Right renal pelvis (tissue), 4 donors: ENCODE results near the gene MYO5B. TPM values are rescaled to one million over a fixed set of nuclear protein-coding genes. Genes with fewer than 3 reads are reported as not detected.
"Not testable (repeated sequence)": the region's sequence is repeated elsewhere in the genome, so short reads cannot be mapped to it uniquely, and the experiment has no call there.

Source experiments
- DNase-seq, 4 donors: peaks; one replicate each; pipeline ENCODE4 v3.0.0-alpha.2; 2013; ENCODE audit warnings: low read depth in 4 of 4, low spot score in 3 of 4, missing footprints in 1 of 4
- polyA plus RNA-seq, 4 donors: library from polyadenylated mRNA; unstranded; fragments of 120-200 nt; gene quantifications; one replicate each; pipeline ENCODE4 v1.2.1, GENCODE V29; 2013; ENCODE audit not compliant: insufficient read length in 4 of 4

The MYO5B gene
- polyA plus RNA-seq, 4 donors = 25.8 to 33.4 (median 27.5) TPM

DNA sequence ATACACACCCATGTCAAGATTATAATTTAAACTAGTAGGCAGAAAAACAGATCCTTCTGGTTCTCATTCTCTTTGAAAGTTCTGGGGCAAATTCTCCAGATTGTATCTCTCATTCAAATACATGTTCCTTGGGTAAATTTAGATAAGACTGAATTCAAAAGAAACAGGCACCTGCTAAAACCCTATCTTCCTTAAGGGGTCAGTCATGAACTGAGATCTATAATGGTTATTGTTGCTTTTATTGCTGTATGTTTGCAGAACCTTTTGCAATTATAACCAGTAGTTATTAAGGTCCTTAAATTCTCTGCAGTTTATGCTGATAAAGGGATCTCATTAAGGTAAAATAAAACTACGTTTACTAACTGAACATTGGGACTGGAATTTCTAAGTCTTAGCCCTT, 83.5 kb downstream of the MYO5B start:
- DNase-seq = no peak

DNA sequence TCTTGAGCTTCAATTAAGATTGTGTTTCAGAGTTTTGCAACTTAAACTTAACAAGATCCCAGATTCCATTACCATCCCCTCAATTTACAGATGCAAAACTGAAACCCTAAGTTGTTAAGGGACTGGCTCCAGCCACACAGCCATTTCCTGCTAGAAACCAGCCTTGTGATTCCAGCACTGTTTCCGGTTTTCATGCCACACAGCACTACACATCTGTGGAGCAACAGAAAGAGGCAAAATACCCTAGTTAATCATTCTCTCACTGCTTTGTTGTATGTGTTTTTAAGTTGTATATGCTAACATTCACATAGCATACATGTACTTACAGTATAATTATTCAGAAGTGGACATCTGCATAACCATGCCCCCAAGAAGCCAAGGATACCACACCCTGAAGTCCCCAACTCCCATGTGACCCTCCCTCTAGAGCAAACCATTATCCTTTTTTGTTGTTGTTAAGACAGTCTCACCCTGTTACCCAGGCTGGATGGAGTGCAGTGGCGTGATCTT, 87.4 kb downstream of the MYO5B start:
- DNase-seq = no peak

DNA sequence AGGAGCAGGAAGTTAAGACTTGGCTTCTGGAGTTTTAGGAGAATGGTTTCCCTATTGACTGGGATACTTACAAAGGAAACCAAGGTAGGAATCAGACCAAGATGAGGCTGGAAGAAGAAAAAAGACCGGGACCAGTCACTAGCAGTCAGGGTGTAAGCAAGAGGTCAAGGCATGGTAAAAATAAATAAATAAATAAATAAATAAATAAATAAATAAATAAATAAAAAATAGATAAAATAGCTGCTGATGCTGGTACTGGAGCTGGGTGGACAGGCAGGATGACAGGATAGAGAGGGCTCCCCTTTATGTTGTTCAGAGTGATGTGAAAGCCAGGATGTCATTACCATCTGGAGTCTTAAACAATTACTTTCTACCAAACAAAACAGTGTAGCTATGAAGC, 89.9 kb downstream of the MYO5B start:
- no peak for DNase-seq

DNA sequence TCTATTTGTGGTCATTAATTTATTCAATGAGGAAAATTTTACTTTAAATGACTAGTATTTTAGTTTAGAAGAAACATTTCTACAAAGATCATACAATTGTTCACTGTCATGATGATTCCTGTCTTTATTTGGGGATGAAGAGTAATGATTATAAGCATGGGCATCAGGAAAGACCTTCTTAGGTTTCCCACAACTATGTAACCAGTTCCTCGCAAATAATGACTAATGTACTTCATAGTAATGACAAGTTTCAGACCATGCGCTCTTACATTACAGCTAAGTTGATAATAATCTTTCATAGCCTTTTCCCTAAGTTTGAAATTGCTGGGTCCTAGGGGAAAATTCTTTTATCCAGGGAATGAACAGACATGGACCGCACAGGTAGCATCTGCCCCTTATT, 90.5 kb downstream of the MYO5B start:
- DNase-seq = no peak

DNA sequence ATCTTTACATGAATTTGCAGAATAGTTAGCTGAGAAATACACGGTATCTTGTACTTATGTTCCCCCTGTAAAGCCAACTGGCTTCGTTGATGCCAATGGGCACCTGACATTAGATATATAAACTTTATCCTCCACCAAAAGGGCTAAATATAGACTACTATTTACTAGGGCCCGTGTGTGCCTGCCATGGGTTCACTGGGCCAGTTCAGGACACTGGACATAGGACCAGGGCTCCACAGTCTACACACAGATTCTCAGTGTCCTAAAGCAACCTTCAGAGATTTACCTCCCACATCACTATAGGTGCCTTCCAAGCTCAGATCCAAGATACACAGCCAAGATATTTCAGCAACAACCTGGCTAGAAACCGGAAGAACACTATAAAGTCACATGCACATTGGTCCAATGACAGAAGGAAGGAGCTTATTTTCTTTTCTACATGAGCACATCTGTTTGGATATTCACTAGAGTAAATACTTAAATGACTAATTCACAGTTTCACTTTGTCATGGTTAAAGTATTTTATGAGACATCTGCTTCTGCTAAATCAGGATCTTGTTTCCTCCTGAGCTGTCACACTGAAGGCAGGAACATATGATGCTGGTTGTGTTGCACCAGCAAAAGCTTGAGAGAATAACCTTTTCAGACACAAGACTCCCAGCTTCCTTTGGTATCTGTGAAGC, 95.1 kb downstream of the MYO5B start:
- DNase-seq = no peak

DNA sequence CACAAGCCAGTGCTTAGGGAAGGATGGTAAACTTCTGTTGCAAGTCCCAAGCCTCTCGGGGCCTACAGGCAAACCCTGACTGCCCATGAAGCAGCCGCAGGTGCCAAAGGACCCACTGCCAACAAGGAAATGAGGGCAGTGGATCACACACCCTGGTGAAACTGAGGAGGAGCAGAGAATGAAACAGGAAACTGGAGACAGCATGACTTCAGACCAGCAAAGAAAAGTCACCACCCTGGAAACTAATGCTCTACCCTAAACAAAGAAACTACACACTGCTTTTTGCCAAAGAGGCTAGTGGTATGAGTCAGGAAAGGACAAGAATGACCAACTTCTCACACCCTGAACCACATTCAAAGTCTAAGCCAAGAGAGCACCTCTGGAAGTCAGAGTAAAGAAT, 97.2 kb downstream of the MYO5B start:
- DNase-seq = no peak

DNA sequence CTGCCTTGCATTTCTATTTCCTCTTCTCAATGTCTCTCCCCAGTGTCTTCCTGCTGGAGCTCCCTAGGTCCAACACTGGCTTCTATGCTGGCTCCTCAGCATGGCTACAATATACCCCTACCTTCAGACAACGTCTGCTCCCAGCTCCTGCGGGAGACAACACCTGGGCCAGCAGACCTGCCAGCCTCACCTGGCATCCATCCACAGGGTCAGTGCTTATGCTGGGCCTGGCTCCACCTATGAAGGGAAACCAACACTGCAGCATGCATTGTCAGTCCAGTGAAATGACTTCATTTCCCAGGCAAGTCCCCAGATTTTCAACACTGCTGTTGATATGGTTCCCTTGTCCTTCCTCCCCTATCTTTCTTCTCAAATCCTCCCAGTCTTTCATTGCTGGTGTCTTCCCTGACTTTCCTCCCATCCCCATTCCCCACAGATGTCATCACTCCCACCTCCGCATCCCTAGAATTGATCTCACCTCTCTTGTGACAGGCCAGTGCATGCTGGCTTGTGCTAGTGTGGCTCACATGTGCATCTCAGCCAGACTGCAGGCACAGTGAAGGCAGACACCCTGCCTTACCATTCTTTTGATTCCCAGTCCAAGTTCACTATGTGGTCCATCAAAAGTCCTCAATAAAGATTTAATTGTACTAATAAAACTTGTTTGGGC, 98.0 kb downstream of the MYO5B start:
- DNase-seq = no peak

DNA sequence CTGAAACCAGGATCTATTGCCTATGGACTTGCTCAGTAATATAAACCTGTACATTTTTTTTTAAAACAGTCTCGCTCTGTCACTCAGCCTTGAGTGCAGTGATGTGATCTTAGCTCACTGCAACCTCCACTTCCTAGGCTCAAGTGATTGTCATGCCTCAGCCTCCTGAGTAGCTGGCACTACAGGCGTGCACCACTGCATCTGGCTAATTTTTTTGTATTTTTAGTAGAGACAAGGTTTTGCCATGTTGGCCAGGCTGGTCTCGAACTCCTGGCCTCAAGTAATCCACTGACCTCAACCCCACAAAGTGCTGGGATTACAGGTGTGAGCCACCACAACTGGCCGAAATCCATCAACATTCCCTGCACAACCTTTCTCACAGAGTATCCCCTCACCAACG, 100.2 kb downstream of the MYO5B start:
- DNase-seq = not testable (repeated sequence)

DNA sequence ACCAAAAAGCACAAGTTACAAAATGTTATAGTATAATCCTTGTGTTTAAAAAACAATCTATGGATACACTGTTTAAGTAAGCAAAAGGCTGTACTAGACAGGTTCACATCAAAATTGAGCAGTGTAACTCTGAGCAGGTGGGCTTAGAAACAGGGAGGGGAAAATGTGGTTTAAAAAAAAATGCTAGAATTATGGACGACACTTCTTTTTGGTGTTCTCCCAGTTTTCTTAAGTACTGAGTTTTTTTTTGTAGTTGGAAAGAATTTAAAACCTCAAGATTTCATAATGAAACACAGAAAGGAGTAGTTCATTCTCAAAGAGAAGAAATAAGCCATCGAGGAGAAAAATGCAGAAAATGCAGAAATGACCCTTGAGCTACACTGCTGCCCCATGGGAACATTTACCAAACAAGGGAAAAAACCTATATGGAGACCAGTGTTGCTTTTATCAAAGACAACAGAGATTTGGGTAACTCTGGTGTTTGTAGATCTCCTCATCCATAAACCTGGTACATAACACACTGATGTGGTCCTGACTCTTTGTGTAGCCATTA, 100.7 kb downstream of the MYO5B start:
- DNase-seq = no peak

DNA sequence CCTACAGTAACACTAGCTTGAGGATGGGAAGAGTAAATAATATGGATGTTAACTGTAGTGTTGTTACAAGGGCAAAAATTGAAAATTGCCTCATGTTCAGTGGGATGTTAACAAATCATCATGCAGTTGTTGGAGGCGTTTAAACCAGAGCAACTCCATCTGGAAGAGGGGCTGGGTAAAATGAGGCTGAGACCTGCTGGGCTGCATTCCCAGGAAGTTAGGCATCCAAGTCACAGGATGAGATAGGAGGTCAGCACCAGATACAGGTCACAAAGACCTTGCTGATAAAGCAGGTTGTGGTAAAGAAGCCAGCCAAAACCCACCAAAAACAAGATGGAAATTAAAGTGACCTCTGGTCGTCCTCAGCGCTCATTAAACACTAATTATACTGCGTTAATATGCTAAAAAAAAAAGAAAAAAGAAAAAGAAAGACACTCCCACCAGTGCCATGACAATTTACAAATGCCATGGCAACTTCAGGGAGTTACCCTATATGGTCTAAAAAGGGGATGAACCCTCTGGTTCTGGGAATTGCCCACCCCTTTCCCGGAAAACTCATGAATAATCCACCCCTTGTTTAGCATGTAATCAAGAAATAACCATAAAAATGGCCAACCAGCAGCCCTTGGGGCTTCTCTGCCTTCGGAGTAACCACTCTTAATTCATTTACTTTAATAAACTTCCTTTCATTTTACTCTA, 101.4 kb downstream of the MYO5B start:
- DNase-seq = no peak

DNA sequence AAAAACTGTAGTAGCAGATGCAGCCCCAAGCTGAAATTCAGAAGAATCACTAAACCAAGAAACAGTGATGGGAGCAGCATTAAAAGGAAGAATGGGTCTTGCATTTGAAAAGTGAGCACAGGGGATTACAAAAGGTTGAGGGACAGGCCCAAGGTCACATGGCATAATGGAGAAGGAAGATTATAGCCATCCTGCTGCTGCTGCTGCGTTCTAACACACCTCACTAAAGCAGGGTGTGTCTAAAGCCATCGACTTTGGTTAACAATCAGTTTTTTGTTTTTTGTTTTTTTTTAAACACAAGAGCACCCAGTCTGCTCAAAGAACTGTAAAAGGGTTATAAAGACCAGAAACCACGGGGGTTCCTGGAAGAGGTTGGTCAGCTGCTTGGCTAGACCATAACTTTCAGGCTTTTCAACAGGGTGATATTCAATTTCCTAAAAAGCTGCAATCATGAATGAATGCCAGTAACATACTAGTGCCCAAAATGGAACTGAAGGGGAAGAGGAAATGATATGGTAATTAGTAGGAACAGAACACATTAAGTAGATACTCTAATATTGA, 102.6 kb downstream of the MYO5B start:
- no peak for DNase-seq

DNA sequence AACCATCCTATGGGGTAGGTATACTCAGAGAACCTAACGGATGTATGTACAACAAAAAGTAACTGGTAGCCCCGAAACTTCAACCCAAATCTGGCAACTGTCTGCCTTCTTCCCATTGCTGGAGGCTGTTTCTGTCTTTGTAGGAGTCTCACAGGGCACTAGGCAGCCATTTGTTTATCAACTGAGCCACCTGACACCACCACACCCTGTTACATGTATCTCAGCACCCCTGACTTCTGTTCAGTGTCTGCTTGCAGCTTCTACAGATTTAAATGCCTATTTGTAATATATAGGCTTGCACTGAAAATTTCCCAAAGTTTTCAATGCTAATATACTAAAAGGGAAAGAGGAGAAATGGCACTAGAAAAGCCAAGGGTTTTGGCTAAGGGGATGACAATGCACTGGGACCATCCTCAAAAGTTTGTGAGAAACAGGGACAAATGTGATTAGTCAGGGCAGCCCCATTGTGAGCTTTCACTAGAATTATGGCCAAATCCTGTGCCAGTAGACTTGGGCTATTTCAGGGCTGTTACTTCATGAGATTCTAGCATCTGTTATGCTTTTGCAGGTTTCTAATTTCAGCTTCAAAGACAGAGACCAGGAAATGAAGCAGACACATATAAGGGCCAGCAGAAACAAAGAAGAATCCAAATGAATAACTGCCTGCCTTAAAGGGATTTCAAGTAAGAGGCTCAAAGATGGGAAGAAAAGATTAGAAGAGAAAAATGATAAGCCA, 103.3 kb downstream of the MYO5B start:
- DNase-seq = no peak

DNA sequence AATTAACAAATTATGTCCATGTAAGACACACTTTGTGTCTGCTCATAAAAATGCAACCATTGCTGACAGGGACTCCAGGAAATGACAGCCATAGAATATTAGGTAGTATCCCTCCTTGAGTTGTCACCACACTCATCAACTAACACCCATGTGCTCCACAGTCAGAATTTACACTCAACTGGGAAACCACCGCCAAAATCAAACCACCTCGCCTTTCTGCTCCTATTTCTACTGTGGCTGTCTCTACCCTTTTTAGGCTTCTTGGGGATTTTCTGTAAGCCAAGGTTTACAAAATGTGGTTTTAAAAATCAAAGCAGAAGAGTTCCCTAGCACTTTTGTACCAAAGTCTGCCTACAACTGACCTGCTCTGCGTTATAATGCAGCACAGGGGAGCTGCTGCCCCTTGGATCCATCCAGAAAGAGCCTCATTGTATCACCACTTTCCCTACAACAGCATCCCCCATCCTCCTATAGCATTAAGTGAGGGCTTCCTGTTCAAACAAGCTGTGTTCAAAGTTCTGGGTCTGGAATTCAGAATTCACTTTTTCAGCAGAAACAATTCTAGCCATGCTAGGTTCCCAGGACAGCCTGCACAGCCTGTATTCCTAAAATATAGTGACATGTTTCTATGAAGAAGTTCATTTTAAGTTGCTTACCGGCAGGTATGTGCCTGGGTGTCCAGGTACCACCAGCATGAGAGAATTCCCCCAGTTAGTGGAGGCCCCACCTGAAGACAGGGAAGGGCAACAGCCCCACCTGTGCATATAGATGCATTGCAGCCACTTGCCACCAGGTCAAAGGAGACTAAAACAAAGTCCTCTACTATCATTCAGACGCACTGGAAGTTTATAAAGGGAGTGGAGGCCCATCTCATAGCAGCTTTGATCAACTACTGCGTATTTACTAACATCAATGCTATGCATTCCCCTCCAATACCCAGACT, 104.3 kb downstream of the MYO5B start:
- DNase-seq = no peak

DNA sequence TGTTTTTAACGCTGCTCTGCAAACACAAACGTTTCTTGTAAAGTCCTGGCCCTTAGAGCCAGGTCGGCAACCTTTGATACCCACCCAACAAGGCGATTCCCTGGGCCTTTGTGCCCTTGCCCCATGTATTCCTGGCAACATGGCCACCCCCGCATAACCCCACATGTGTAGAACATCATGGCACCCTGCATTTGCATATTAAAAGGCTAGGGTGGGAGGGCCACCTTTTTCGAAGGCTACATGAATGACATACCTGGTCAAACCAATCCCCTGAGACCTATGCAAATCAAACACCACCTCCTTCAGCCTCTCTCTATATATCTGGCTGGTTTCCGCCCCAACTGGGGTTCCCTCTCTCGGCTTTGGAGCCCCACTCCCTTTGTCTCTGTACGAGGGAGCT, 105.2 kb downstream of the MYO5B start:
- DNase-seq = no peak

DNA sequence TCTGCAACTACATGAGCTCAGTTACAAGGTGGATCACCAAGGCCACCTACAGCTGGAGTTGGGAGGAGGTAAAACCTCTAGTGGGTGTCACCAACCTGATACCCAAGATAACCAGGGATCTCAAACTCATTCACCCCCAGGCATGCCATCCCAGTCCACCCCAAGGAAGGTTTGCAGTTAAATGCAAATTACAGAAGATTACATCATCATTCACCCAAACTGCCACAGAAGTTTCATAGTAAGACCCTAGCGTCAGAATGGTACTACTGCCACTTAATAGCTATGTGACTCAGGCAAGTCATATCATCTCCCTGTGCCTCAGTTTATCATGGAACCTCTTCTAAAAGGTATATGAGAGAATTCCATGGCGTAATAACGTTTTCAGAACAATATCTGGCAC, 111.2 kb downstream of the MYO5B start:
- DNase-seq = no peak

DNA sequence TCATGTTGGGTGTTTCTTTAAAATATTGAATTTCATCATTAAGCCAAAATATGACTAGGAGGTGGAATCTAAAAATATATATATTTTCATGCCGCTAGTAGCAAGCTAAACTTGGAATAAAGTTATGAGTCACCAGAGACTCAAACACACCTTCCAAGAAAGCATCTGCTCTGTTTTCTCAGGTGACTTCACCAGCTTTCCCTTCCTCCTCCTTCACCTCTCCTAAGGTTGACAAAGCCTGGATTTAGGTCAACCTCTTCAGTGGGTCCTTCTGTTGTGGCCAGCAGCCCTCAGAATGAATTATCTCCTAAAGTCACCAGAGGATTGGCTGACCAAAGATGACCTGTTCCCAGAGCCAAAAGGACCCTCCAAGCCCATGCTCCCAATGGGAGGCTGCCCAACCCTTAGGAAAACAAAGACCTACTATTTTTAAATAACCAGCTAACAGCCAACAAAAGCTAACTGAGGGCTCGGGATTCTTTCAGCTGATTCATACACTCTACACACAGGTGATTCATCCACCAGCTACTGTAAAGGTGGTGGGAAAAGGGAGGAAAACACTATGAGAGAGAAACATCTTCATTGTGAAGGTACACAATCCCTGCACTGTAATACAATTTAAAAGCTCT, 113.9 kb downstream of the MYO5B start:
- no peak for DNase-seq

DNA sequence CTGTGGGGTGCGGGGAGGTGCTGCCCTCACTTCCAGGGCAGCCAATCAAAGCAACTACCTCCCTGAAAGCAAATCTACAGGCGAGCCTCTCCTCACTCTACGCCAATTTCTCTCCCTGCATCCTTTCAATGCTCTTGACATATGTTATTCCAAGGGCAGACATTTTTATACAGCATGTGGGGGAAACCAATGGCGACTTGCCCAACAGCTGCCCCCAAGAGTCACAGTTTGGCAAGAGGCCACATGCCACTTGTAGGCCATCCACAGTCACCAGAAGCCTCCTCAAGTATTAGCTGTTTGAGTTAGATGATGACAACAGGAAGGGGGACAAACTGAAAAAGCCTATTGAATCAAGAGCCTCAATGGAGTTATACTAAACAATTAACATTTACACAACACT, 114.6 kb downstream of the MYO5B start:
- DNase-seq = no peak

DNA sequence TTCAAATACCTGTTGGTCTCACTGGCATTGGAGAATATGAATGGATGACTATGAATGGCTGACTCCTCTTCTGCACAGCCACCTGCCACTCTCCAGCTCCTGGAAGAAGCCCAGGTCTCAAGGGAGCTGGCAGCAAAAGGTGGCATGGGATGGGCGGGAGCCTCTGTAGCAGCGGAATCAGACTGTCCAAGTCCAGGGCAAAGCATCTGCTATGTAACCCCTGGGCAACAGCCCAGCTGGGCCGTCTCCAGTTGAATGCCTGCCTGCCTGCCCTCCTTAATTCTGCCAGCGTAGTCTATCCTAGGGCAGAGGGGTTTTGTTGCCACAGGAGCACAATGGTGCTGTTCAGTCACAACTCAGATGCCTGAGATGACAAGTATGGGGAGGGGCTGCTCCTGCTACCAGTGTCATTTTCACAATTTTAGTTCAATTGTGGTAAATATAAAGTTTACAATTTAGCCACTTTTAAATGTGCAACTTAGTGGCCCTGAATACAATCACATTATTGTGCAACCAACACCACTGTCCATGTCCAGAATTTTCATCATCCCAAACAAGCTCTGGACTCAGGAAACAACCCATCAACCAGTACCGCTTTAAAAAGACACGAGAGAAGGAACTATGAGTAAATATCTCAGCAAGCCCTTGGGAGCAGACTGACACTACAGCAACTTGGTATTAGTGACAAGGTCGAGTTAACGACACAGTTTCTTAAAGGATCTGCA, 115.2 kb downstream of the MYO5B start:
- DNase-seq = no peak
